Measurements from ENCODE around the gene MYO3B. TPM values are rescaled to one million over a fixed set of nuclear protein-coding genes. Genes with fewer than 3 reads are reported as not detected.
A peak's percentile ranks its signal among the peaks of the same experiment; 100 is the strongest.

Gene MYO3B
- total RNA-seq, 1 experiment from 2014 or later: 0.52 TPM

DNA sequence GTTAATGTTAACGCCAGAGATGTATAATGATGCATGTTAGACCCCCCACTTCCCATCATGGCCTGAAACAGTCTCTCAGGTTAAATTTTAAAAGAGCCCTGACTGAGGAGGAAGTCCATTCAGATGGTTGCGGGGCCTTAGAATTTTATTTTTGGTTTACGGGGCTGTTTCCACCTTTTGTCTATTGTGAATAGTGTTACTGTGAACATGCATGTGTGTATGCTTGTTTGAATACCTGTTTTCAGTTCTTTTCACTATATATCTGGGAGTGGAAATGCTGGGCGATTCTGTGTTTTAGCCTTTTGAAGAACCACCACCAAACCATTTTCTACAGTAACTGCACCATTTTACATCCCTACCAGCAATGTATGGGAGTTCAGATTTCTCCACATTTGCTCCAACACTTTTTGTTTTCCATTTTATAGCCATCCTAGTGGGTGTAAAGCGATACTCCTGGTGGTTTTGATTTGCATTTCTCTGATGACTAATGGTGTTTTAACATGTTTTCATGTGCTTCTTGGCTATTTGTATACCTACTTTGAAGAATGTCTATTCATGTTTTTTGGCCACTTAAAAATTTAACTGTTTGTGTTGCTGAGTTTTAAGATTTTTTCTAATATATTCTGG, 133.0 kb downstream of the MYO3B start:
- H3K27me3 ChIP-seq (replicated peaks; ENCODE audit: insufficient read depth, low read depth, low read length, poor library complexity): no peaks in the 10 kb centered on the region
- TF ChIP-seq EZH2 (IDR thresholded peaks at IDR 0.05; ENCODE audit: borderline replicate concordance, low read depth, low read length, poor library complexity, severe bottlenecking): no peak
- TF ChIP-seq, protein P1, sequence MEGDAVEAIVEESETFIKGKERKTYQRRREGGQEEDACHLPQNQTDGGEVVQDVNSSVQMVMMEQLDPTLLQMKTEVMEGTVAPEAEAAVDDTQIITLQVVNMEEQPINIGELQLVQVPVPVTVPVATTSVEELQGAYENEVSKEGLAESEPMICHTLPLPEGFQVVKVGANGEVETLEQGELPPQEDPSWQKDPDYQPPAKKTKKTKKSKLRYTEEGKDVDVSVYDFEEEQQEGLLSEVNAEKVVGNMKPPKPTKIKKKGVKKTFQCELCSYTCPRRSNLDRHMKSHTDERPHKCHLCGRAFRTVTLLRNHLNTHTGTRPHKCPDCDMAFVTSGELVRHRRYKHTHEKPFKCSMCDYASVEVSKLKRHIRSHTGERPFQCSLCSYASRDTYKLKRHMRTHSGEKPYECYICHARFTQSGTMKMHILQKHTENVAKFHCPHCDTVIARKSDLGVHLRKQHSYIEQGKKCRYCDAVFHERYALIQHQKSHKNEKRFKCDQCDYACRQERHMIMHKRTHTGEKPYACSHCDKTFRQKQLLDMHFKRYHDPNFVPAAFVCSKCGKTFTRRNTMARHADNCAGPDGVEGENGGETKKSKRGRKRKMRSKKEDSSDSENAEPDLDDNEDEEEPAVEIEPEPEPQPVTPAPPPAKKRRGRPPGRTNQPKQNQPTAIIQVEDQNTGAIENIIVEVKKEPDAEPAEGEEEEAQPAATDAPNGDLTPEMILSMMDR (conservative IDR thresholded peaks at IDR 0.05; ENCODE audit: low read depth, low read length): no peak
- ChIA-PET POLR2A (ENCODE audit: low non-redundant PET) (no interaction called here), CTCF (no interaction called here)
- no peak overlapping the region for H3K4me3 ChIP-seq (ENCODE audit: low read depth, low read length, poor library complexity, severe bottlenecking)
- H3K27ac ChIP-seq (ENCODE audit: low read depth, low read length, poor library complexity, severe bottlenecking): no peak overlapping the region
- H3K36me3 ChIP-seq (ENCODE audit: insufficient read depth, low read length, poor library complexity, severe bottlenecking): no peaks in the 10 kb centered on the region
- peaks cover 16% of the 10 kb centered on the region for H3K4me1 ChIP-seq (ENCODE audit: insufficient read depth, low read length, poor library complexity, severe bottlenecking)
- intact Hi-C loops (cut with micrococcal nuclease; ENCODE audit: unreplicated experiment): no loop called here
- DNase-seq (ENCODE audit: low spot score): peak; percentile 22
- no TSS peak for BruUV-seq (replicated peaks)
- H3K9me3 ChIP-seq (ENCODE audit: low read depth, low read length, poor library complexity, severe bottlenecking): no peaks in the 10 kb centered on the region

DNA sequence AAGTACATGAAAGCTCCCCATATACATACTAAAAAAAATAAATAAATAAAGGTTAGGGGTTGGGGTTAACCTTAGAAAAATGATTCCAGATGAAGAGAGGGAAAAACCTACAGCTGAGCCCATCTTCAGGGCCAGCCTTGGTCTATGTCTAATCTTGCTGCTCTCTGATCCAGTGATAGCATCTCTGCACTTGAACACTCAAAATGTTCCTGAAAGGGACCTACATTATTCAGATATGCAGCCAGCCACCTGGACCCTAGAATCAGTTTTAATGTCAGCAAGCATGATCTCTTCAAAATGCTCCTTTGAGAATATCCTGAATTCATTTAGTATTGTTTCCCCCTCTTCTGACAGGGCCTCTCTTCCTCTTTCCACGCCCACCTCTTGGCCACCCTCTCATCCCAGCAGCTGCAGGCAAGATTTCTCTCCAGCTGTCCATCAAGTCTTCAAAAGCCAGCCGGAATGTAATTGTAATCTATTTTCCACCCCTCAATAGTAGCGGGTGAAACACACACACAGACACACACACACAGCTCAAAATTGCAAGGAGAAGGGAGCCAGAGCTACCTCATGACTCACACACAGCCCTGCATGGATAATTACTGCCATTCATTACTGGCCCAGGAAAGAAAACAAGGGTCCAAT, 135.5 kb downstream of the MYO3B start:
- BruUV-seq (replicated peaks): no TSS peak
- Histone ChIP-seq H3K9me3 (ENCODE audit: low read depth, low read length, poor library complexity, severe bottlenecking) (no peaks in the 10 kb centered on the region), H3K27me3 (replicated peaks; ENCODE audit: insufficient read depth, low read depth, low read length, poor library complexity) (no peaks in the 10 kb centered on the region), H3K4me3 (ENCODE audit: low read depth, low read length, poor library complexity, severe bottlenecking) (no peak overlapping the region), H3K36me3 (ENCODE audit: insufficient read depth, low read length, poor library complexity, severe bottlenecking) (no peaks in the 10 kb centered on the region), H3K27ac (ENCODE audit: low read depth, low read length, poor library complexity, severe bottlenecking) (no peak overlapping the region), H3K4me1 (ENCODE audit: insufficient read depth, low read length, poor library complexity, severe bottlenecking) (peaks cover 12% of the 10 kb centered on the region)
- no peak for TF ChIP-seq EZH2 (IDR thresholded peaks at IDR 0.05; ENCODE audit: borderline replicate concordance, low read depth, low read length, poor library complexity, severe bottlenecking)
- TF ChIP-seq, protein P1 (conservative IDR thresholded peaks at IDR 0.05; ENCODE audit: low read depth, low read length): no peak
- ChIA-PET CTCF (no interaction called here), POLR2A (ENCODE audit: low non-redundant PET) (interaction anchor here (0.6 kb wide), 1 partner anchor 336 kb away, joined by 3 read pairs; no protein-coding TSS in a partner anchor)
- intact Hi-C loops (cut with micrococcal nuclease; ENCODE audit: unreplicated experiment): no loop called here
- DNase-seq (ENCODE audit: low spot score): peak; percentile 81

DNA sequence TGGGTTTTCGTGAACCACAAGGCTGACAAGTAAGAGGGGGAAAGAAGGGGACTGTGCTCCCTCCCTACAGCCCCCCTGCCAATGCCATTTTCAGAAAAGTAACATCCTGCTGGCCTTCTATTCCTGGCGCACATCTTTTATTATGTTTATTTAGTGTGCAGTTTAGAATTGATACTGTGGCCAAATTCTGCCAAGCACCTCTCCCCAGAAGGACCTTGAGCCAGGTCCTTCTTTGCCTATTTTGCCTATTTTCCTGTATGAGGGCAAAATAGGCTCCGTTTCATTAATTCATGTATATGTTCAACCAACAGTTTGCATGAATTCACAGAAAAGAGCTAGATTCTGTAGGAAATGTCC, 136.0 kb downstream of the MYO3B start:
- CTCF ChIA-PET: no interaction called here
- BruUV-seq (replicated peaks): no TSS peak

More for the DNA sequence above, 136.0 kb downstream of the MYO3B start:
- DNase-seq (ENCODE audit: low spot score): no peak
- H3K9me3 ChIP-seq (ENCODE audit: low read depth, low read length, poor library complexity, severe bottlenecking): no peaks in the 10 kb centered on the region
- POLR2A ChIA-PET (ENCODE audit: low non-redundant PET): no interaction called here
- intact Hi-C loops (cut with micrococcal nuclease; ENCODE audit: unreplicated experiment): no loop called here
- TF ChIP-seq, protein P1 (conservative IDR thresholded peaks at IDR 0.05; ENCODE audit: low read depth, low read length): no peak
- no peak for TF ChIP-seq EZH2 (IDR thresholded peaks at IDR 0.05; ENCODE audit: borderline replicate concordance, low read depth, low read length, poor library complexity, severe bottlenecking)
- no peak overlapping the region for H3K27ac ChIP-seq (ENCODE audit: low read depth, low read length, poor library complexity, severe bottlenecking)
- no peaks in the 10 kb centered on the region for H3K27me3 ChIP-seq (replicated peaks; ENCODE audit: insufficient read depth, low read depth, low read length, poor library complexity)
- H3K36me3 ChIP-seq (ENCODE audit: insufficient read depth, low read length, poor library complexity, severe bottlenecking): no peaks in the 10 kb centered on the region
- H3K4me1 ChIP-seq (ENCODE audit: insufficient read depth, low read length, poor library complexity, severe bottlenecking): peaks cover 12% of the 10 kb centered on the region
- no peak overlapping the region for H3K4me3 ChIP-seq (ENCODE audit: low read depth, low read length, poor library complexity, severe bottlenecking)
